ENCODE data around the gene THRB.

THRB gene

DNA sequence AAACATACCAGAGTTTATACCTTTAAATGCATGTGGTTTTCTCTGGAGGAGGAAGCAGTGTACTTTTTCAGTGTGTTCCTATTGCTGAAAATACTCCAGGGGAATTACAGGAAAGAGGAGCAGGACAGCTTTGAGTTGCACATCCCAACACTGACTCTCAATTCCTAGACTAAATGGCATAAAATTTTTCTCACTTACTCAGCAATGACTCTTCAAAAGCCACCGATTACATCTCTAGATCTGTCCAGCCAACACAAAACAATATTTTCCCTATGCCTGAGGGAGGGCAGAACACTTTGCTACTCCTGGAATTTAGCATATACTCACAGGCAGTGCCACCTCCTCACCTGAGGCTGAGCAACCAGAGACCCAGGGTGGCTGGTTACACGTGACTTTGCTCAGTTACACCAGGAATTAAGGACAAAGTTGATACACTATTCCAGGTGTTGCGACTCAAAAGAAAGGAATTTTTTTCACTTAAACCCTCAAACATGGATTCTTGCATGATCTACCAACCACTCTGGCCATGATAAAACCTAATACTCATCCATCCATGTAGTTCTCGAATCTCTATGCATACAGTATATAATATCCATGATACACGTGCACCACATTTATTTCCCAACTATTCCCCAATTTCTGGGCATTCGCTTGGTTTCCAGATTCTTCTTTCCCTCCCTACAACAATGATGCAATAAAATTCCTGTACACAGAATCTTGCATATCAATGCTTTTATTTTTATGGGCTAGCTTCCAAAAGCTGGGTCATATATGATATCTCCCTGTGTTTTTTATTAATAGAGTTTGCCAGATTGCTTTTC is 194.6 kb downstream of the THRB start:
- DNase-seq (ENCODE audit: low read depth) = no peak
- TF ChIP-seq POLR2A (IDR thresholded peaks at IDR 0.05; ENCODE audit: extremely low read depth, insufficient read length) (no peak), MYC (IDR thresholded peaks at IDR 0.05; ENCODE audit: low read depth, low read length) (no peak)
- TF ChIP-seq, protein P1, sequence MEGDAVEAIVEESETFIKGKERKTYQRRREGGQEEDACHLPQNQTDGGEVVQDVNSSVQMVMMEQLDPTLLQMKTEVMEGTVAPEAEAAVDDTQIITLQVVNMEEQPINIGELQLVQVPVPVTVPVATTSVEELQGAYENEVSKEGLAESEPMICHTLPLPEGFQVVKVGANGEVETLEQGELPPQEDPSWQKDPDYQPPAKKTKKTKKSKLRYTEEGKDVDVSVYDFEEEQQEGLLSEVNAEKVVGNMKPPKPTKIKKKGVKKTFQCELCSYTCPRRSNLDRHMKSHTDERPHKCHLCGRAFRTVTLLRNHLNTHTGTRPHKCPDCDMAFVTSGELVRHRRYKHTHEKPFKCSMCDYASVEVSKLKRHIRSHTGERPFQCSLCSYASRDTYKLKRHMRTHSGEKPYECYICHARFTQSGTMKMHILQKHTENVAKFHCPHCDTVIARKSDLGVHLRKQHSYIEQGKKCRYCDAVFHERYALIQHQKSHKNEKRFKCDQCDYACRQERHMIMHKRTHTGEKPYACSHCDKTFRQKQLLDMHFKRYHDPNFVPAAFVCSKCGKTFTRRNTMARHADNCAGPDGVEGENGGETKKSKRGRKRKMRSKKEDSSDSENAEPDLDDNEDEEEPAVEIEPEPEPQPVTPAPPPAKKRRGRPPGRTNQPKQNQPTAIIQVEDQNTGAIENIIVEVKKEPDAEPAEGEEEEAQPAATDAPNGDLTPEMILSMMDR (IDR thresholded peaks at IDR 0.05; ENCODE audit: low read depth, low read length) = no peak
- TF ChIP-seq, protein P2, sequence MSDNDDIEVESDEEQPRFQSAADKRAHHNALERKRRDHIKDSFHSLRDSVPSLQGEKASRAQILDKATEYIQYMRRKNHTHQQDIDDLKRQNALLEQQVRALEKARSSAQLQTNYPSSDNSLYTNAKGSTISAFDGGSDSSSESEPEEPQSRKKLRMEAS (IDR thresholded peaks at IDR 0.05; ENCODE audit: low read depth, low read length) = no peak
- no peak overlapping the region for H3K4me3 ChIP-seq (ENCODE audit: low read depth, low read length)

DNA sequence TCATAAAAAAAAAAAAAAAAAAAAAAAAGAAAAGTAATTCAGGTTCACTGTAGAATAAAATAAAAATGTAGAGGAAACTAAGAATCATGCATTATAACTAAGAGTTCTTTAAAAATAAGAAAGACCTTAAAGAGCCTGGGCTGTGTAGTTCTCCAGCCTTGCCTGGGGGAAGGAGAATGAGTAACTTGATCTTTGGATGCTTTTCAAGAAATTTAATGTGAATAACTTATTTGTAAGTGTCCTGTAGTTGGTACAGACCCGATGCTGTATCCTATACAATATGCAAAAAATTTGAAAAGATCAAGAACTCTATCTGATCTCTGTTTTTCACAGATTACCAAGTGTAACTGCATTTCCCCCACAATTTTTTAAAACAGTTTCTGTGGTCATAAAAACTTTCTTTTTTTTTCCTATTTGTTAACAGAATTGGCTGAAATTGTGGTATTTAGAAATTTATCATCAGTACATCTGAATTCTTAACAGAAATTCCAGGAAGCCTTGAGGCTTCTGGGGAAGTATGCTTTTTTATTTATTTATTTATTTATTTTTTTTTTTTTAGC is 195.3 kb downstream of the THRB start:
- TF ChIP-seq, protein P1 (IDR thresholded peaks at IDR 0.05; ENCODE audit: low read depth, low read length) = no peak
- TF ChIP-seq, protein P2 (IDR thresholded peaks at IDR 0.05; ENCODE audit: low read depth, low read length) = no peak
- TF ChIP-seq MYC (IDR thresholded peaks at IDR 0.05; ENCODE audit: low read depth, low read length) (no peak), POLR2A (IDR thresholded peaks at IDR 0.05; ENCODE audit: extremely low read depth, insufficient read length) (no peak)
- no peak overlapping the region for H3K4me3 ChIP-seq (ENCODE audit: low read depth, low read length)
- DNase-seq (ENCODE audit: low read depth) = no peak

DNA sequence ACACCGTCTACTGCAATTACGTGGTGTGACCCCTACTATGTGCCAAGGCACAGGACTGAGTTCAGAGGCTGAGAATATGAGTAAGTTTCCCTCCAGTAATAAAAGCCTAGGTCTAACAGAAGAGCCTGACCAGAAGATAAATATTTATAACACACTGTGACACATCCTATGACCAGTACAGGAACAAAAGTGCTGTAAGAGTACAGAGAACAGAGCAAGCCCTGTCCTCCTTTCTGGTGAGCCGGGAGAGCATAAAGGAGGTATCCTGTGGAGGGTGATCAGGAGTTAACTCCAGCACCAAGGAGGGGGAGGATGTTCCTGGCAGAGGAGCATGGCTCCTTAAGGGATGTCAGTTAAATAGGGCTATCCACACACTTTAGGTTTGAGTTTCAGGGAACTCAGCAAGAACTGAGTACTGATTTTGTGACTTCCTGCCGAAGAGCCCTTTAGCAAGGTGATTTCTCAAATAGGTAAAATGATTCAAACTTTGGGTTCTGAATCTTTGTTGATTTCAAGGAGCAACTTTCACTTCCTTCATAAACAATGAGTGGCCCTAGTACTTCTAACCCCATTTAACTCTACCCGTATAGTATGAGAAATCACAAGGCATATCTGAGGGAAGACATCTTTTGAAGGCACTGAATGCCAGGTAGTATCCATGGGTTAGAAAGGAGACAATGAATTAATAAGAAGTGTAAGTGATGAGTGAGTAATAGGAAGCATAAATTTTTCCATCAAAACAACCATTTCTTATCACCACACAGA is 198.0 kb downstream of the THRB start:
- no peak for DNase-seq (ENCODE audit: low read depth)
- TF ChIP-seq MYC (IDR thresholded peaks at IDR 0.05; ENCODE audit: low read depth, low read length) (no peak), POLR2A (IDR thresholded peaks at IDR 0.05; ENCODE audit: extremely low read depth, insufficient read length) (no peak)
- TF ChIP-seq, protein P2 (IDR thresholded peaks at IDR 0.05; ENCODE audit: low read depth, low read length) = no peak
- TF ChIP-seq, protein P1 (IDR thresholded peaks at IDR 0.05; ENCODE audit: low read depth, low read length) = no peak
- no peak overlapping the region for H3K4me3 ChIP-seq (ENCODE audit: low read depth, low read length)

DNA sequence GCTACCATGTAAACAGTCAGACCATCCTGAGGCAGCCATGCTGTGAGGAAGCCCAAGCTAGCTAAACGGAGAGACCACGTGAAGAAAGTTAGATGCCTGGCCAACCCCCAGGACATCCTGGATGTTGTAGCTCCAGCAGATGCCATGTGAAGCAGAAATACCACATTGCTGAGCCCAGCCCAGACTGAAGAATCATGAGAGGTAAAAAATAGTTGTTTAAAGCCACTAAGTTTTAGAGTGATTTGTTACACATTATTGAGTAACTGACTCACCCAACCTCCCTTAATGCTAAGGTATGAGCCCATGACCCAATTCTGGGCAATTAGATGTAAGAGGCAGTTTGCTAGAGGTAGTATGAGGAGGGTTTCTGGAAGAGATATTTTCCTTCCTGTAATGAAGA is 200.5 kb downstream of the THRB start:
- H3K4me3 ChIP-seq (ENCODE audit: low read depth, low read length) = no peak overlapping the region
- TF ChIP-seq POLR2A (IDR thresholded peaks at IDR 0.05; ENCODE audit: extremely low read depth, insufficient read length) = no peak
- TF ChIP-seq, protein P1 (IDR thresholded peaks at IDR 0.05; ENCODE audit: low read depth, low read length) = no peak
- no peak for DNase-seq (ENCODE audit: low read depth)

DNA sequence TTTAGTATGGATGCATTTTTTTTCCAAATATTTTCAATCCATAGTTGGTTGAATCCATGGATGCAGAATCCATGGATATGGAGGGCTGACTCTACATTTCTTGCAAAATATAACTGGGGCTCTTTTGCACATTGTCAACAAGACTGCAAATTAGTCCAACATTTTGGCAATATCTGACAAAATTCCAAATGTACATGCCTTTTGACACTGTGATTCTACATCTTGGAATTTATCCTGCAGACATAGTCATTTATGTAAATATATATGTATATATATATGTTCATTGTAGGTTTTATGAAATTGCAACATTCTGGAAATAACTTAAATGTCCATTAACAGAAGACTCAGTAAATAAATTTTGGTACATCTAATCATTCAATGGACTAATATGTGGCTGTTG is 203.0 kb downstream of the THRB start:
- TF ChIP-seq POLR2A (IDR thresholded peaks at IDR 0.05; ENCODE audit: extremely low read depth, insufficient read length) (no peak), MYC (IDR thresholded peaks at IDR 0.05; ENCODE audit: low read depth, low read length) (no peak)
- TF ChIP-seq, protein P2 (IDR thresholded peaks at IDR 0.05; ENCODE audit: low read depth, low read length) = no peak
- TF ChIP-seq, protein P1 (IDR thresholded peaks at IDR 0.05; ENCODE audit: low read depth, low read length) = no peak
- DNase-seq (ENCODE audit: low read depth) = no peak
- H3K4me3 ChIP-seq (ENCODE audit: low read depth, low read length) = no peak overlapping the region
